H1 (cell line): ENCODE measurements around the gene ALAS1. TPM values are rescaled to one million over a fixed set of nuclear protein-coding genes. Genes with fewer than 3 reads are reported as not detected.

Source experiments
- BRCA1 ChIP-seq: IDR thresholded peaks from 2 replicates; pipeline ENCODE4 v1.6.1; 2012; ENCODE audit warnings: low read depth, low read length, improper control_type of control experiment
- CBX8 ChIP-seq: fragments of 300-800, 300-1000 bp; sonication (generic); IDR thresholded peaks from 2 replicates; pipeline ENCODE4 v1.7.1; 2016; ENCODE audit warnings: low read depth, low read length, borderline replicate concordance
- CREB1 ChIP-seq: IDR thresholded peaks from 2 replicates; pipeline ENCODE4 v1.6.1; 2012; ENCODE audit warnings: inconsistent platforms
- FOSL1 ChIP-seq: IDR thresholded peaks from 2 replicates; pipeline ENCODE4 v1.6.1; 2011; ENCODE audit warnings: mild to moderate bottlenecking, low read depth, low read length, moderate library complexity; ENCODE audit not compliant: insufficient read depth
- KDM5A ChIP-seq: fragments of 200-600 bp; IDR thresholded peaks from 2 replicates; pipeline ENCODE4 v1.7.1; 2012; ENCODE audit warnings: mild to moderate bottlenecking, low read length, inconsistent platforms, mixed read lengths
- NRF1 ChIP-seq: IDR thresholded peaks from 2 replicates; pipeline ENCODE4 v1.6.1; 2011; ENCODE audit warnings: mild to moderate bottlenecking, low read depth, low read length, improper control_type of control experiment
- SIRT6 ChIP-seq: IDR thresholded peaks from one replicate; pipeline ENCODE4 v1.7.1; 2012; ENCODE audit warnings: low read length, inconsistent platforms
- SP2 ChIP-seq: IDR thresholded peaks from 2 replicates; pipeline ENCODE4 v1.6.1; 2012; ENCODE audit warnings: mild to moderate bottlenecking, low read length, inconsistent platforms
- TAF7 ChIP-seq: optimal IDR thresholded peaks from 2 replicates; pipeline ENCODE3; 2011; ENCODE audit warnings: low read depth, mild to moderate bottlenecking, inconsistent platforms, low read length, moderate library complexity, borderline replicate concordance
- polyA plus RNA-seq, 7 experiments: library from polyadenylated mRNA; depleted of rRNA in 3 of 7; stranded (reverse) in 5 of 7; unstranded in 2 of 7; fragments of >200 nt in 5 of 7; fragments of 200-250 nt in 2 of 7; gene quantifications; 1 replicate in 5 of 7; 2 replicates in 1 of 7; 4 replicates in 1 of 7; pipeline versions ENCODE4 v1.2.1 to v1.2.3, GENCODE V29; 2011 to 2013; ENCODE audit warnings: missing spikeins in 2 of 7, mixed read lengths in 2 of 7
- total RNA-seq: library from RNA; stranded (reverse); fragmentation: NEBNext Ultra II Directional; extraction: Animal tissue kit (Norgen Biotek cat#: 25700); gene quantifications from 2 replicates; pipeline ENCODE4 v1.2.1, GENCODE V29; 2021
- TF ChIP-seq, protein P1 (sequence below): fragments of 300-600 bp; sonication (generic); IDR thresholded peaks from 2 replicates; pipeline ENCODE4 v1.7.1; 2012; ENCODE audit warnings: low read length, moderate library complexity, mild to moderate bottlenecking, inconsistent platforms; ENCODE audit not compliant: insufficient replicate concordance

The ALAS1 gene
- total and polyA plus RNA-seq, 2 of the 8 experiments (the other 6 are each of a cell fraction or from before 2014, with no cell fraction given): 45.9 to 84.4 TPM

DNA sequence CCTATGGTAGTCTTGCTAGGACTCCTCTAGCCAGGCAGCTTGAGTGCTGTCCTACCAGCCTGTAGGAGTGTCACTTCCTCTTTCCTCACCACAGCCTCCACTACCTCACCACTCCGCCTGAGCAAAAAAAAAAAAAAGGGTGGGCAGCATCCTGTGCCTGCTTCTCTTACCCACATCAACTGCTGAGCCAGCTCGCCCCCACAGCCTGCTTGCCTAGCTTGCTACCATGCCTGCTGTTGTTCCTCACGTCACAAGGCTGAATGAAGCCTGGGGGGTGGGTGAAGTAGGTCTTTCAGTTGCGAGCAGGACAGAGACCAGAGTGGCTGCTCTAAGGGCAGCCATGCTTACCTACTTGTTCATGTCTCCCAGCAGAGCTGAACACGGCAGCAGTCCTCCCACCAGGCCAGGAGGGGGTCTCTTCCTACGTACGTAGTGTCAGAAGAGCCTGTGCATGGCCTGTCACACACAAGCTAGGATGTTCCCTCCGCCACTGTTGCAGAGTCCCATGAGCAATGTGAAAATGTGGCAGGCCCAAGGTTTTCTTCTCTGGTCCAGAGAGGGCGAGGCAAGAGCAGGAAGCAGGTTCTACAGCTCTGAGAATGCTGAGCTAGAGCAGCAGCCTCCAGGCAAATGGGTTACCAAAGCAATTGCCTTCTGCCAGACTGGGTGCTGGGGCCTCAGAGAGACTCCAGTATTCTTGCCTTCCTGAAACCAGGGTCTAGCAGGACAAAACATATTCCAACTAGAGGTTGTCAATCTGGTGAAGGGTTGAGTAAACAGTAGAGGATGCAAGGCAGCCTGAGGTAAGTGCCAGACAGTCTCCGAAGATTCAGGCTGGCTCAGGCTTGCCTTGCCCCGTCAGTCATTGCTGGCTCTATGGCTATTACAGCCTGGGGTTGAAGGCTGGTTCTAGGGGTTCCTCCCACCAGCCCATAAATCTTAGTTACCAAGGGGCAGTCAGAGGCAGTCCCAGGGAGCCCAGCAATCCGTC lies 55.6 kb downstream of the ALAS1 start (continued):
- TF ChIP-seq, protein P1, sequence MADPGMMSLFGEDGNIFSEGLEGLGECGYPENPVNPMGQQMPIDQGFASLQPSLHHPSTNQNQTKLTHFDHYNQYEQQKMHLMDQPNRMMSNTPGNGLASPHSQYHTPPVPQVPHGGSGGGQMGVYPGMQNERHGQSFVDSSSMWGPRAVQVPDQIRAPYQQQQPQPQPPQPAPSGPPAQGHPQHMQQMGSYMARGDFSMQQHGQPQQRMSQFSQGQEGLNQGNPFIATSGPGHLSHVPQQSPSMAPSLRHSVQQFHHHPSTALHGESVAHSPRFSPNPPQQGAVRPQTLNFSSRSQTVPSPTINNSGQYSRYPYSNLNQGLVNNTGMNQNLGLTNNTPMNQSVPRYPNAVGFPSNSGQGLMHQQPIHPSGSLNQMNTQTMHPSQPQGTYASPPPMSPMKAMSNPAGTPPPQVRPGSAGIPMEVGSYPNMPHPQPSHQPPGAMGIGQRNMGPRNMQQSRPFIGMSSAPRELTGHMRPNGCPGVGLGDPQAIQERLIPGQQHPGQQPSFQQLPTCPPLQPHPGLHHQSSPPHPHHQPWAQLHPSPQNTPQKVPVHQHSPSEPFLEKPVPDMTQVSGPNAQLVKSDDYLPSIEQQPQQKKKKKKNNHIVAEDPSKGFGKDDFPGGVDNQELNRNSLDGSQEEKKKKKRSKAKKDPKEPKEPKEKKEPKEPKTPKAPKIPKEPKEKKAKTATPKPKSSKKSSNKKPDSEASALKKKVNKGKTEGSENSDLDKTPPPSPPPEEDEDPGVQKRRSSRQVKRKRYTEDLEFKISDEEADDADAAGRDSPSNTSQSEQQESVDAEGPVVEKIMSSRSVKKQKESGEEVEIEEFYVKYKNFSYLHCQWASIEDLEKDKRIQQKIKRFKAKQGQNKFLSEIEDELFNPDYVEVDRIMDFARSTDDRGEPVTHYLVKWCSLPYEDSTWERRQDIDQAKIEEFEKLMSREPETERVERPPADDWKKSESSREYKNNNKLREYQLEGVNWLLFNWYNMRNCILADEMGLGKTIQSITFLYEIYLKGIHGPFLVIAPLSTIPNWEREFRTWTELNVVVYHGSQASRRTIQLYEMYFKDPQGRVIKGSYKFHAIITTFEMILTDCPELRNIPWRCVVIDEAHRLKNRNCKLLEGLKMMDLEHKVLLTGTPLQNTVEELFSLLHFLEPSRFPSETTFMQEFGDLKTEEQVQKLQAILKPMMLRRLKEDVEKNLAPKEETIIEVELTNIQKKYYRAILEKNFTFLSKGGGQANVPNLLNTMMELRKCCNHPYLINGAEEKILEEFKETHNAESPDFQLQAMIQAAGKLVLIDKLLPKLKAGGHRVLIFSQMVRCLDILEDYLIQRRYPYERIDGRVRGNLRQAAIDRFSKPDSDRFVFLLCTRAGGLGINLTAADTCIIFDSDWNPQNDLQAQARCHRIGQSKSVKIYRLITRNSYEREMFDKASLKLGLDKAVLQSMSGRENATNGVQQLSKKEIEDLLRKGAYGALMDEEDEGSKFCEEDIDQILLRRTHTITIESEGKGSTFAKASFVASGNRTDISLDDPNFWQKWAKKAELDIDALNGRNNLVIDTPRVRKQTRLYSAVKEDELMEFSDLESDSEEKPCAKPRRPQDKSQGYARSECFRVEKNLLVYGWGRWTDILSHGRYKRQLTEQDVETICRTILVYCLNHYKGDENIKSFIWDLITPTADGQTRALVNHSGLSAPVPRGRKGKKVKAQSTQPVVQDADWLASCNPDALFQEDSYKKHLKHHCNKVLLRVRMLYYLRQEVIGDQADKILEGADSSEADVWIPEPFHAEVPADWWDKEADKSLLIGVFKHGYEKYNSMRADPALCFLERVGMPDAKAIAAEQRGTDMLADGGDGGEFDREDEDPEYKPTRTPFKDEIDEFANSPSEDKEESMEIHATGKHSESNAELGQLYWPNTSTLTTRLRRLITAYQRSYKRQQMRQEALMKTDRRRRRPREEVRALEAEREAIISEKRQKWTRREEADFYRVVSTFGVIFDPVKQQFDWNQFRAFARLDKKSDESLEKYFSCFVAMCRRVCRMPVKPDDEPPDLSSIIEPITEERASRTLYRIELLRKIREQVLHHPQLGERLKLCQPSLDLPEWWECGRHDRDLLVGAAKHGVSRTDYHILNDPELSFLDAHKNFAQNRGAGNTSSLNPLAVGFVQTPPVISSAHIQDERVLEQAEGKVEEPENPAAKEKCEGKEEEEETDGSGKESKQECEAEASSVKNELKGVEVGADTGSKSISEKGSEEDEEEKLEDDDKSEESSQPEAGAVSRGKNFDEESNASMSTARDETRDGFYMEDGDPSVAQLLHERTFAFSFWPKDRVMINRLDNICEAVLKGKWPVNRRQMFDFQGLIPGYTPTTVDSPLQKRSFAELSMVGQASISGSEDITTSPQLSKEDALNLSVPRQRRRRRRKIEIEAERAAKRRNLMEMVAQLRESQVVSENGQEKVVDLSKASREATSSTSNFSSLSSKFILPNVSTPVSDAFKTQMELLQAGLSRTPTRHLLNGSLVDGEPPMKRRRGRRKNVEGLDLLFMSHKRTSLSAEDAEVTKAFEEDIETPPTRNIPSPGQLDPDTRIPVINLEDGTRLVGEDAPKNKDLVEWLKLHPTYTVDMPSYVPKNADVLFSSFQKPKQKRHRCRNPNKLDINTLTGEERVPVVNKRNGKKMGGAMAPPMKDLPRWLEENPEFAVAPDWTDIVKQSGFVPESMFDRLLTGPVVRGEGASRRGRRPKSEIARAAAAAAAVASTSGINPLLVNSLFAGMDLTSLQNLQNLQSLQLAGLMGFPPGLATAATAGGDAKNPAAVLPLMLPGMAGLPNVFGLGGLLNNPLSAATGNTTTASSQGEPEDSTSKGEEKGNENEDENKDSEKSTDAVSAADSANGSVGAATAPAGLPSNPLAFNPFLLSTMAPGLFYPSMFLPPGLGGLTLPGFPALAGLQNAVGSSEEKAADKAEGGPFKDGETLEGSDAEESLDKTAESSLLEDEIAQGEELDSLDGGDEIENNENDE: no peak
- TF ChIP-seq NRF1 (no peak), FOSL1 (no peak), SP2 (no peak), KDM5A (no peak), CBX8 (no peak), TAF7 (no peak), CREB1 (no peak), SIRT6 (no peak), BRCA1 (no peak)
